B cell (primary cell): Measurements from ENCODE around the gene ZNF423.

Experiments
- CTCF ChIP-seq: fragments of 200-600 bp; IDR thresholded peaks from one replicate; pipeline ENCODE4 v1.8.0; 2022; ENCODE audit warnings: antibody characterized with exemption, mild to moderate bottlenecking
- EZH2 ChIP-seq: IDR thresholded peaks from 2 replicates; pipeline ENCODE4 v1.6.1; 2012; ENCODE audit warnings: borderline replicate concordance, low read depth, mild to moderate bottlenecking, moderate library complexity, low read length; ENCODE audit not compliant: insufficient read depth, poor library complexity, severe bottlenecking

- TF ChIP-seq EZH2, result no peak
- no peak for TF ChIP-seq CTCF
These were observed 259.1 kb downstream of the ZNF423 start for GRCh38 chr16:49596648-49597291.
